HG02763 (cell line): Measurements from ENCODE around the gene CLSTN2.

ENCODE experiments used
- ATAC-seq: cut with Tn5 transposase; IDR thresholded peaks from one replicate; pipeline ENCODE4 v1.9.1; 2021; ENCODE audit warnings: mild to moderate bottlenecking, moderate library complexity; ENCODE audit not compliant: unreplicated experiment

CLSTN2 gene

GRCh38 chr3:140365872-140366697, 431.1 kb downstream of the CLSTN2 start:
- no peak for ATAC-seq

DNA sequence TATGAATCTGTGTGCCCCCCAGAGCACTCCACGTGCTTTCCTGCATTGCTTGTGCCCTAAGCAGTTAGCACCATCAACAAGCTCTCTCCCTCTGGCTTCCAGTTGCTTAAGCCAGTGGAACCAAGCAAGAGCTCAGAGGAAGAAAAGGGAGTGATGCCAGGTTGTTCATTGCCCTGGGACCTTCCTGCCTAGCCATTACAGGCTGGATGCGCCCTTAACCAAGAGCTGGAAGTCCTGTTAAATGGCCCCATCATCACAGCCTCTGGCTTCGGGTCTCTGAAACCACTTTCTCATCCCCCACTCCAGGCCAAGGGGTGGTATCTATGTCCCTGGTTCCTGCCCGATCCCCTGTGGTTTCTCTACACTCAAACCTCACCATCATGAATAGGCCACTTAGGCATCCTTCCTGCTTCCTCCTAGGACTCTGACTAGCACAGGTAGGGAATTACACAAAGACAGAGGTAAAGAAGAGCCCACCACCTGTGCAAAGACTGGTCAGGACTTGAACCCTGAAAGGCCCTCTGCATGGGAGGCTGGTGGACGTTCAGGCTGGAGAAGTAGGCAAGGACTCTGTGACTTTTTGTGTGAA, 433.3 kb downstream of the CLSTN2 start:
- ATAC-seq = no peak

DNA sequence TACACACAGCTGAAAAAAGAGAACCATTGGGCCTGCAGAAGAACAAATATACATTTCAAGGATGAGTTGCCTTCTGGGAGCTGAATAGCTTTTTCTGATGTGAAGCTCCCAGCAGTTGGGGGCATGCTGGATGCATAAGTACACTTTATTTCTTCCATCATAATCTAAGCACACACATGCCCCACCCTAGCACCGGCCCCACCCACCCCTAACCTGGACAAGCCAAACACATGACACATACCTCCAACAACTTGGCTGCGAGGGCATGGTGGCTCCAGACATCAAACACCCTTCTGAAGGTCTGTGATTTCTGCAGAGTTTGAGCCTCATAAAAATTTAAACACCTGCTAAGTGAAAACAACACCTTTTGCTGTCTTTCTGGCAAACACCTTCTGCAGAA, 435.7 kb downstream of the CLSTN2 start:
- no peak for ATAC-seq

- ATAC-seq = no peak
Observed at GRCh38 chr3:140373234-140373633, 438.2 kb downstream of the CLSTN2 start.

DNA sequence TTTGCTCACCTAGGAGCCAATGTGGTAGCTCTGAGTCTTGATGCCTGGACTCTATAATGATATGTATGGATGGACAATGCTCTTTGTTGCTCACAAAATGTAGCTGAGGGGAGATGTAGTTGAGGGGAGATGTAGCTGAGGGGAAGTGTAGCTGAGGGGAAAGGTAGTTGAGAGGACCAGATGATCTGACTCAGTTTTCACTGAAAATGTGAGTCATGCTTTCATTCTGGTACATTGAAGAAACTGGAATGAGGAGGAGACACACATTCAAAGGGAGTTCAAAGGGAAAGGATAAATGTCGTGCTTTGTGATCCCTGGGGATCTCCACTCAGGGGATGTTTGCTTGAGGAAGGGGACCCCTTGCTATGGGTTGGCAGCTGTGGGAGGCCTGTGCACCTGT, 440.0 kb downstream of the CLSTN2 start:
- no peak for ATAC-seq

- ATAC-seq = no peak
Observed at GRCh38 chr3:140376136-140376889, 441.3 kb downstream of the CLSTN2 start.

GRCh38 chr3:140377644-140378043, 442.7 kb downstream of the CLSTN2 start:
- no peak for ATAC-seq

DNA sequence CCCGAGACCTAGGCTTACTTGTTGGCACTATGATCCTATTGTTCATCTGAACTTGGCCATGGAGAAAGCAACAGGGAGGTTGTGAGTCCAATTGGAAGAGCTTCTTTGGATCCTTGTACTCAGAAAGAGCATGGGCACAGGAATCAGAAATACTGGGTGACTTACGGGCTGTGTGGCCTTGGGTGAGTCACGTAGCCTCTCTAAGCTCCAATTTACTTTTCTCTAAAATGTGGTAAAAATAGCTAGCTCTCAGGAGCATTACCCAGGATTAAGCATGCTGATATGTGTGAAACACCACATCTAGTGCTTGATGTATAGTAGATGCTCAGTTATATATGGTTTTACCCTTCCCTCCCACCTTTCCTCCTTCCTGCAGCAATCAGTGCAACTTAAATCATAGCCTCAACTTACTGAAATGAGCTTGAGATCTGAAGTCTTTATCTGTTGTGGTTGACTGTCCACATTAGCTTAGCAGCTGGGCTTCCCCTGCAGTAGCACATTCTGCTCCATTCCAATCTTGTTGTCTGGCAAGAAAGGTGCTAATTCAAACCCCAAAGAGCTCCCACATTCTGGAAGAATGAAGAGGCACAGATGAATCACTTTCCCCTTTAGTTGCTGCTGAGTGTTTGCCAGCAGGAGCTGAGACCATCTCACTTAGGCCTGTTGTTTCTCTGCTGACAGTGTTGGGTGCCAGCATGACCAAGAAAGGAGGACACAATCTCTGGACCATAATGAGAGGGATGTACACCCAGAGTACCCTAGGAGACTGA, 443.8 kb downstream of the CLSTN2 start:
- ATAC-seq = no peak

- no peak for ATAC-seq
Observed at GRCh38 chr3:140384028-140384771, 449.2 kb downstream of the CLSTN2 start.

- ATAC-seq = no peak
Observed at GRCh38 chr3:140384876-140385275, 449.9 kb downstream of the CLSTN2 start.

GRCh38 chr3:140386357-140387100, 451.5 kb downstream of the CLSTN2 start:
- no peak for ATAC-seq

- ATAC-seq = no peak
Observed at GRCh38 chr3:140387244-140387643, 452.3 kb downstream of the CLSTN2 start.

DNA sequence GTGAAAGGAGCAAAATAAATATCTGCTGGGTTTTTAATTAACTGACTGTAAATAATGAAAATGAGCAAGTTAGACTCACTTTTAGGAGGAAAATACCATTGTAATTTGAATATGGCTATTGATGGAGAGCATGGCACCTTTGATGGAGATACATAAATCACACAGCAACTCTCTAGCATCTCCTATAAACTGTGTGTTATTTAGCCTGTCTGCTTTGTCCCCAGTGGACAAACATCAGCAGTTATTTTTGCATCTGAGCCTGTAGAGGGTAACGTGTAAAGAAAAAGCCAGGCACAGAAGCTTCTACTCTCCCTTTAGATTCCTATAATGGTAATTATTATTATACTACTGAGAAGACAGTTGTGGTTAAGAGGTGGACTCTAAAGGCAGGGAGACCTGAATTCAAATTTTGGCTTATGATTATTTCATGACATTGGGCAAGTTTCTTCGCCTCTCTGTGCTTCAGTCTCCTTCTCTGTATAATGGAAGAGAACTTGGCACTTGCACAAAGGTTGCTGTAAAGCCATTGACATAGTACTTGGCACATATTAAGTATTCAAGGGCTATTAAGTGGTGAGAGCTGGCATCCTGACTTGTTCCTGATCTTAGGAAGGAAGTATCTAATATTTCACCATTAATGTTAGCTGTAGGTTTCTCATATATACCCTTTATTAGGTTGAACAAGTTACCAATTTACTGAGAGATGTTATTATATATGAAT, 453.4 kb downstream of the CLSTN2 start:
- no peak for ATAC-seq

- ATAC-seq = no peak
Observed at GRCh38 chr3:140391061-140391460, 456.1 kb downstream of the CLSTN2 start.

- no peak for ATAC-seq
Observed at GRCh38 chr3:140394488-140395133, 459.6 kb downstream of the CLSTN2 start.

- no peak for ATAC-seq
Observed at GRCh38 chr3:140395134-140396075, 460.4 kb downstream of the CLSTN2 start.

GRCh38 chr3:140396110-140396509, 461.1 kb downstream of the CLSTN2 start:
- ATAC-seq = no peak
